ENCODE data around the gene GFPT2.

GFPT2 gene

GRCh38 chr5:180377556-180378197 lies 24.5 kb upstream of the GFPT2 start (continued):
- TF ChIP-seq, protein P1, sequence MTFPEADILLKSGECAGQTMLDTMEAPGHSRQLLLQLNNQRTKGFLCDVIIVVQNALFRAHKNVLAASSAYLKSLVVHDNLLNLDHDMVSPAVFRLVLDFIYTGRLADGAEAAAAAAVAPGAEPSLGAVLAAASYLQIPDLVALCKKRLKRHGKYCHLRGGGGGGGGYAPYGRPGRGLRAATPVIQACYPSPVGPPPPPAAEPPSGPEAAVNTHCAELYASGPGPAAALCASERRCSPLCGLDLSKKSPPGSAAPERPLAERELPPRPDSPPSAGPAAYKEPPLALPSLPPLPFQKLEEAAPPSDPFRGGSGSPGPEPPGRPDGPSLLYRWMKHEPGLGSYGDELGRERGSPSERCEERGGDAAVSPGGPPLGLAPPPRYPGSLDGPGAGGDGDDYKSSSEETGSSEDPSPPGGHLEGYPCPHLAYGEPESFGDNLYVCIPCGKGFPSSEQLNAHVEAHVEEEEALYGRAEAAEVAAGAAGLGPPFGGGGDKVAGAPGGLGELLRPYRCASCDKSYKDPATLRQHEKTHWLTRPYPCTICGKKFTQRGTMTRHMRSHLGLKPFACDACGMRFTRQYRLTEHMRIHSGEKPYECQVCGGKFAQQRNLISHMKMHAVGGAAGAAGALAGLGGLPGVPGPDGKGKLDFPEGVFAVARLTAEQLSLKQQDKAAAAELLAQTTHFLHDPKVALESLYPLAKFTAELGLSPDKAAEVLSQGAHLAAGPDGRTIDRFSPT (tag by site-specific recombination; IDR thresholded peaks at IDR 0.05) = no peak
- no peak for TF ChIP-seq ZNF184 (tag by site-specific recombination; IDR thresholded peaks at IDR 0.05)
- TF ChIP-seq ZNF23 (tag by site-specific recombination; IDR thresholded peaks at IDR 0.05; ENCODE audit: borderline replicate concordance) = no peak
- no peak for TF ChIP-seq ZNF501 (tag by site-specific recombination; IDR thresholded peaks at IDR 0.05)
- TF ChIP-seq, protein P2, sequence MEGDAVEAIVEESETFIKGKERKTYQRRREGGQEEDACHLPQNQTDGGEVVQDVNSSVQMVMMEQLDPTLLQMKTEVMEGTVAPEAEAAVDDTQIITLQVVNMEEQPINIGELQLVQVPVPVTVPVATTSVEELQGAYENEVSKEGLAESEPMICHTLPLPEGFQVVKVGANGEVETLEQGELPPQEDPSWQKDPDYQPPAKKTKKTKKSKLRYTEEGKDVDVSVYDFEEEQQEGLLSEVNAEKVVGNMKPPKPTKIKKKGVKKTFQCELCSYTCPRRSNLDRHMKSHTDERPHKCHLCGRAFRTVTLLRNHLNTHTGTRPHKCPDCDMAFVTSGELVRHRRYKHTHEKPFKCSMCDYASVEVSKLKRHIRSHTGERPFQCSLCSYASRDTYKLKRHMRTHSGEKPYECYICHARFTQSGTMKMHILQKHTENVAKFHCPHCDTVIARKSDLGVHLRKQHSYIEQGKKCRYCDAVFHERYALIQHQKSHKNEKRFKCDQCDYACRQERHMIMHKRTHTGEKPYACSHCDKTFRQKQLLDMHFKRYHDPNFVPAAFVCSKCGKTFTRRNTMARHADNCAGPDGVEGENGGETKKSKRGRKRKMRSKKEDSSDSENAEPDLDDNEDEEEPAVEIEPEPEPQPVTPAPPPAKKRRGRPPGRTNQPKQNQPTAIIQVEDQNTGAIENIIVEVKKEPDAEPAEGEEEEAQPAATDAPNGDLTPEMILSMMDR (tag by site-specific recombination; IDR thresholded peaks at IDR 0.05) = no peak
- TF ChIP-seq ZNF580 (tag by site-specific recombination; IDR thresholded peaks at IDR 0.05) = no peak
- no peak for TF ChIP-seq ZBTB8A (tag by site-specific recombination; IDR thresholded peaks at IDR 0.05)

GRCh38 chr5:180376511-180376910 lies 23.4 kb upstream of the GFPT2 start:
- no peaks in the 10 kb centered on the region for H3K36me3 ChIP-seq (ENCODE audit: control insufficient read depth in 2 of 2, insufficient read depth in 1 of 2, low read length in 2 of 2)
- TF ChIP-seq REPIN1 (tag by site-specific recombination; IDR thresholded peaks at IDR 0.05; ENCODE audit: low read depth) (no peak), ZNF404 (tag by site-specific recombination; IDR thresholded peaks at IDR 0.05) (no peak), ZNF843 (tag by site-specific recombination; IDR thresholded peaks at IDR 0.05) (no peak), KLF8 (tag by site-specific recombination; IDR thresholded peaks at IDR 0.05) (no peak), RBAK (tag by site-specific recombination; IDR thresholded peaks at IDR 0.05) (no peak), ZNF112 (tag by site-specific recombination; IDR thresholded peaks at IDR 0.05) (no peak), PRDM1 (tag by site-specific recombination; IDR thresholded peaks at IDR 0.05) (no peak), ZNF155 (tag by site-specific recombination; IDR thresholded peaks at IDR 0.05) (no peak), ZNF513 (tag by site-specific recombination; IDR thresholded peaks at IDR 0.05) (no peak), ZNF148 (tag by site-specific recombination; IDR thresholded peaks at IDR 0.05; ENCODE audit: borderline replicate concordance) (no peak), ZNF768 (tag by site-specific recombination; IDR thresholded peaks at IDR 0.05) (no peak)
- TF ChIP-seq, protein P3, sequence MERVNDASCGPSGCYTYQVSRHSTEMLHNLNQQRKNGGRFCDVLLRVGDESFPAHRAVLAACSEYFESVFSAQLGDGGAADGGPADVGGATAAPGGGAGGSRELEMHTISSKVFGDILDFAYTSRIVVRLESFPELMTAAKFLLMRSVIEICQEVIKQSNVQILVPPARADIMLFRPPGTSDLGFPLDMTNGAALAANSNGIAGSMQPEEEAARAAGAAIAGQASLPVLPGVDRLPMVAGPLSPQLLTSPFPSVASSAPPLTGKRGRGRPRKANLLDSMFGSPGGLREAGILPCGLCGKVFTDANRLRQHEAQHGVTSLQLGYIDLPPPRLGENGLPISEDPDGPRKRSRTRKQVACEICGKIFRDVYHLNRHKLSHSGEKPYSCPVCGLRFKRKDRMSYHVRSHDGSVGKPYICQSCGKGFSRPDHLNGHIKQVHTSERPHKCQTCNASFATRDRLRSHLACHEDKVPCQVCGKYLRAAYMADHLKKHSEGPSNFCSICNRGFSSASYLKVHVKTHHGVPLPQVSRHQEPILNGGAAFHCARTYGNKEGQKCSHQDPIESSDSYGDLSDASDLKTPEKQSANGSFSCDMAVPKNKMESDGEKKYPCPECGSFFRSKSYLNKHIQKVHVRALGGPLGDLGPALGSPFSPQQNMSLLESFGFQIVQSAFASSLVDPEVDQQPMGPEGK (tag by site-specific recombination; IDR thresholded peaks at IDR 0.05) = no peak
- TF ChIP-seq, protein P2 (tag by site-specific recombination; IDR thresholded peaks at IDR 0.05) = no peak
- H3K9me3 ChIP-seq (ENCODE audit: control insufficient read depth, insufficient read depth, low read depth, low read length) = no peaks in the 10 kb centered on the region
- no peak overlapping the region for H3K4me3 ChIP-seq (ENCODE audit: low read depth, low read length)
- H3K4me1 ChIP-seq (ENCODE audit: control insufficient read depth, insufficient read depth, low read length) = no peaks in the 10 kb centered on the region
- H3K27ac ChIP-seq (ENCODE audit: extremely low read depth, low read depth, low read length) = no peak overlapping the region
- ChIA-PET POLR2A (interaction anchor here (0.7 kb wide), 1 partner anchor 243 kb away, joined by 3 read pairs; no protein-coding TSS in a partner anchor), CTCF (no interaction called here)

Measured in HEK293 (cell line).